Mucosa of rectum (tissue), 2 donors: Measurements from ENCODE around the gene CHCHD6.

ENCODE experiments used
- H3K27ac ChIP-seq, 2 donors: one replicate each; pipeline ENCODE4 v1.7.0; 2013; ENCODE audit warnings: inconsistent platforms in 2 of 2, low read depth in 2 of 2, low read length in 2 of 2
- H3K27me3 ChIP-seq, 2 donors: one replicate each; pipeline ENCODE4 v1.7.0; 2013; ENCODE audit warnings: low read length in 2 of 2; ENCODE audit not compliant: control insufficient read depth in 2 of 2, insufficient read depth in 2 of 2
- H3K36me3 ChIP-seq, 2 donors: one replicate each; pipeline ENCODE4 v1.7.0; 2013; ENCODE audit warnings: low read length in 2 of 2; ENCODE audit not compliant: control insufficient read depth in 2 of 2, insufficient read depth in 2 of 2
- H3K4me1 ChIP-seq, 2 donors: one replicate each; pipeline ENCODE4 v1.7.0; 2013; ENCODE audit warnings: low read length in 2 of 2, mild to moderate bottlenecking in 1 of 2; ENCODE audit not compliant: control insufficient read depth in 2 of 2, insufficient read depth in 2 of 2
- H3K4me3 ChIP-seq, 2 donors: one replicate each; pipeline ENCODE4 v1.7.0; 2013; ENCODE audit warnings: low read length in 2 of 2
- H3K9ac ChIP-seq, 2 donors: one replicate each; pipeline ENCODE4 v1.7.0; 2013; ENCODE audit warnings: low read length in 2 of 2, low read depth in 1 of 2, mild to moderate bottlenecking in 1 of 2
- H3K9me3 ChIP-seq, 2 donors: one replicate each; pipeline ENCODE4 v1.7.0; 2013; ENCODE audit warnings: low read length in 2 of 2; ENCODE audit not compliant: control insufficient read depth in 2 of 2
- donor health status: healthy.
- donor health status: Normal muscosa, but diverticular disease.

CHCHD6 gene

GRCh38 chr3:126750756-126751121 lies 46.7 kb downstream of the CHCHD6 start:
- no peak overlapping the region for H3K4me3 ChIP-seq
- no peak overlapping the region for H3K27ac ChIP-seq
- H3K9me3 ChIP-seq = no peaks in the 10 kb centered on the region
- no peak overlapping the region for H3K9ac ChIP-seq
- peaks cover 3 to 13% of the 10 kb centered on the region in 2 donors for H3K4me1 ChIP-seq
- H3K27me3 ChIP-seq = no peaks in the 10 kb centered on the region
- no peaks in the 10 kb centered on the region for H3K36me3 ChIP-seq

GRCh38 chr3:126751611-126752302 lies 47.7 kb downstream of the CHCHD6 start:
- H3K4me3 ChIP-seq = no peak overlapping the region
- no peaks in the 10 kb centered on the region for H3K9me3 ChIP-seq
- peaks cover 3 to 7% of the 10 kb centered on the region in 2 donors for H3K4me1 ChIP-seq
- H3K9ac ChIP-seq = no peak overlapping the region
- no peaks in the 10 kb centered on the region for H3K27me3 ChIP-seq
- no peaks in the 10 kb centered on the region for H3K36me3 ChIP-seq
- H3K27ac ChIP-seq = no peak overlapping the region

- H3K9ac ChIP-seq = no peak overlapping the region
Observed at GRCh38 chr3:126752303-126753190, 48.5 kb downstream of the CHCHD6 start.

GRCh38 chr3:126753191-126754160 lies 49.4 kb downstream of the CHCHD6 start:
- no peaks in the 10 kb centered on the region for H3K9me3 ChIP-seq
- H3K27ac ChIP-seq = no peak overlapping the region
- H3K9ac ChIP-seq = no peak overlapping the region
- no peaks in the 10 kb centered on the region for H3K27me3 ChIP-seq
- H3K4me1 ChIP-seq = peaks cover 3 to 7% of the 10 kb centered on the region in 2 donors
- H3K4me3 ChIP-seq = no peak overlapping the region
- no peaks in the 10 kb centered on the region for H3K36me3 ChIP-seq

More at GRCh38 chr3:126752303-126753190, 48.5 kb downstream of the CHCHD6 start:
- Histone ChIP-seq H3K4me3 (no peak overlapping the region), H3K9me3 (no peaks in the 10 kb centered on the region), H3K36me3 (no peaks in the 10 kb centered on the region), H3K4me1 (peaks cover 3 to 7% of the 10 kb centered on the region in 2 donors), H3K27ac (no peak overlapping the region), H3K27me3 (no peaks in the 10 kb centered on the region)

- Histone ChIP-seq H3K4me3 (no peak overlapping the region), H3K4me1 (peaks cover 3 to 7% of the 10 kb centered on the region in 2 donors), H3K36me3 (no peaks in the 10 kb centered on the region), H3K27ac (no peak overlapping the region), H3K27me3 (no peaks in the 10 kb centered on the region), H3K9ac (no peak overlapping the region), H3K9me3 (no peaks in the 10 kb centered on the region)
Observed at GRCh38 chr3:126755866-126756265, 51.8 kb downstream of the CHCHD6 start.

GRCh38 chr3:126758026-126758425 lies 54.0 kb downstream of the CHCHD6 start:
- peaks cover 3 to 7% of the 10 kb centered on the region in 2 donors for H3K4me1 ChIP-seq
- no peaks in the 10 kb centered on the region for H3K27me3 ChIP-seq
- no peaks in the 10 kb centered on the region for H3K36me3 ChIP-seq
- no peaks in the 10 kb centered on the region for H3K9me3 ChIP-seq
- H3K9ac ChIP-seq = no peak overlapping the region
- no peak overlapping the region for H3K4me3 ChIP-seq
- no peak overlapping the region for H3K27ac ChIP-seq

GRCh38 chr3:126758882-126759281 lies 54.8 kb downstream of the CHCHD6 start:
- H3K27ac ChIP-seq = no peak overlapping the region
- H3K4me1 ChIP-seq = no peaks in the 10 kb centered on the region
- H3K9me3 ChIP-seq = no peaks in the 10 kb centered on the region
- no peak overlapping the region for H3K4me3 ChIP-seq
- H3K36me3 ChIP-seq = no peaks in the 10 kb centered on the region
- H3K9ac ChIP-seq = no peak overlapping the region
- H3K27me3 ChIP-seq = no peaks in the 10 kb centered on the region

GRCh38 chr3:126760541-126760940 lies 56.5 kb downstream of the CHCHD6 start:
- no peak overlapping the region for H3K9ac ChIP-seq
- no peak overlapping the region for H3K4me3 ChIP-seq
- no peaks in the 10 kb centered on the region for H3K9me3 ChIP-seq
- no peaks in the 10 kb centered on the region for H3K4me1 ChIP-seq
- no peak overlapping the region for H3K27ac ChIP-seq
- H3K27me3 ChIP-seq = no peaks in the 10 kb centered on the region
- no peaks in the 10 kb centered on the region for H3K36me3 ChIP-seq

GRCh38 chr3:126763035-126763434 lies 59.0 kb downstream of the CHCHD6 start:
- no peaks in the 10 kb centered on the region for H3K27me3 ChIP-seq
- no peak overlapping the region for H3K9ac ChIP-seq
- H3K4me1 ChIP-seq = no peaks in the 10 kb centered on the region
- H3K4me3 ChIP-seq = no peak overlapping the region
- no peak overlapping the region for H3K27ac ChIP-seq
- H3K9me3 ChIP-seq = no peaks in the 10 kb centered on the region
- H3K36me3 ChIP-seq = no peaks in the 10 kb centered on the region
